ENCODE data around the gene PPARD.

GRCh38 chr6:35391240-35391968, 49.0 kb downstream of the PPARD start:
- TF ChIP-seq POLR2AphosphoS5 (IDR thresholded peaks at IDR 0.05) (no peak), CTCF (IDR thresholded peaks at IDR 0.05) (no peak)

Data from suprapubic skin (tissue), 3 donors.